Measurements from ENCODE around the gene PTPN6. TPM values are rescaled to one million over a fixed set of nuclear protein-coding genes. Genes with fewer than 3 reads are reported as not detected.
A peak's percentile ranks its signal among the peaks of the same experiment; 100 is the strongest.

PTPN6 gene
- total RNA-seq, 4 donors from 2014 or later, result 31.8 to 44.5 (median 34.4) TPM

DNA sequence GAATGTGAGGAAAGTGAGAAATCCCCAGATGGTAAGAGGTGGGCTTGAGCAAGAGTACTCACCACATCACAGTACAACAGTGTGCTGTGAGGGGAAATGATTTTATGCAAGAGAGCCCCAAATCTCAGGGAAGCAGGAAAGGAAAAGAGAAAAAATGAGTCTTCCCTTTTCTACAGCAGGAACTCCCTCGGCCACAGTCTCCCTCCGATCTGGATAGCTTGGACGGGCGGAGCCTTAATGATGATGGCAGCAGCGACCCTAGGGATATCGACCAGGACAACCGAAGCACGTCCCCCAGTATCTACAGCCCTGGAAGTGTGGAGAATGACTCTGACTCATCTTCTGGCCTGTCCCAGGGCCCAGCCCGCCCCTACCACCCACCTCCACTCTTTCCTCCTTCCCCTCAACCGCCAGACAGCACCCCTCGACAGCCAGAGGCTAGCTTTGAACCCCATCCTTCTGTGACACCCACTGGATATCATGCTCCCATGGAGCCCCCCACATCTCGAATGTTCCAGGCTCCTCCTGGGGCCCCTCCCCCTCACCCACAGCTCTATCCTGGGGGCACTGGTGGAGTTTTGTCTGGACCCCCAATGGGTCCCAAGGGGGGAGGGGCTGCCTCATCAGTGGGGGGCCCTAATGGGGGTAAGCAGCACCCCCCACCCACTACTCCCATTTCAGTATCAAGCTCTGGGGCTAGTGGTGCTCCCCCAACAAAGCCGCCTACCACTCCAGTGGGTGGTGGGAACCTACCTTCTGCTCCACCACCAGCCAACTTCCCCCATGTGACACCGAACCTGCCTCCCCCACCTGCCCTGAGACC lies 15.6 kb upstream of the PTPN6 start:
- no peak overlapping the region for H3K4me3 ChIP-seq (ENCODE audit: low read depth, poor library complexity, severe bottlenecking)
- DNase-seq (ENCODE audit: low spot score in 2 of 2), result peak in 1 of 2 donors; percentile 86
- TF ChIP-seq, protein P1, sequence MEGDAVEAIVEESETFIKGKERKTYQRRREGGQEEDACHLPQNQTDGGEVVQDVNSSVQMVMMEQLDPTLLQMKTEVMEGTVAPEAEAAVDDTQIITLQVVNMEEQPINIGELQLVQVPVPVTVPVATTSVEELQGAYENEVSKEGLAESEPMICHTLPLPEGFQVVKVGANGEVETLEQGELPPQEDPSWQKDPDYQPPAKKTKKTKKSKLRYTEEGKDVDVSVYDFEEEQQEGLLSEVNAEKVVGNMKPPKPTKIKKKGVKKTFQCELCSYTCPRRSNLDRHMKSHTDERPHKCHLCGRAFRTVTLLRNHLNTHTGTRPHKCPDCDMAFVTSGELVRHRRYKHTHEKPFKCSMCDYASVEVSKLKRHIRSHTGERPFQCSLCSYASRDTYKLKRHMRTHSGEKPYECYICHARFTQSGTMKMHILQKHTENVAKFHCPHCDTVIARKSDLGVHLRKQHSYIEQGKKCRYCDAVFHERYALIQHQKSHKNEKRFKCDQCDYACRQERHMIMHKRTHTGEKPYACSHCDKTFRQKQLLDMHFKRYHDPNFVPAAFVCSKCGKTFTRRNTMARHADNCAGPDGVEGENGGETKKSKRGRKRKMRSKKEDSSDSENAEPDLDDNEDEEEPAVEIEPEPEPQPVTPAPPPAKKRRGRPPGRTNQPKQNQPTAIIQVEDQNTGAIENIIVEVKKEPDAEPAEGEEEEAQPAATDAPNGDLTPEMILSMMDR (IDR thresholded peaks at IDR 0.05), result no peak
- TF ChIP-seq POLR2A (IDR thresholded peaks at IDR 0.05), result no peak
- intact Hi-C loops (cut with DNase I; ENCODE audit: low total_unique reads), result no loop called here
- WGBS, 2 donors, result 44 to 59% methylated on average over 14 of the region's 14 CpGs

DNA sequence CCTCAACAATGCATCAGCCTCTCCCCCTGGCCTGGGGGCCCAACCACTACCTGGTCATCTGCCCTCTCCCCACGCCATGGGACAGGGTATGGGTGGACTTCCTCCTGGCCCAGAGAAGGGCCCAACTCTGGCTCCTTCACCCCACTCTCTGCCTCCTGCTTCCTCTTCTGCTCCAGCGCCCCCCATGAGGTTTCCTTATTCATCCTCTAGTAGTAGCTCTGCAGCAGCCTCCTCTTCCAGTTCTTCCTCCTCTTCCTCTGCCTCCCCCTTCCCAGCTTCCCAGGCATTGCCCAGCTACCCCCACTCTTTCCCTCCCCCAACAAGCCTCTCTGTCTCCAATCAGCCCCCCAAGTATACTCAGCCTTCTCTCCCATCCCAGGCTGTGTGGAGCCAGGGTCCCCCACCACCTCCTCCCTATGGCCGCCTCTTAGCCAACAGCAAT lies 14.9 kb upstream of the PTPN6 start:
- intact Hi-C loops (cut with DNase I; ENCODE audit: low total_unique reads), result no loop called here
- 86 to 93% methylated on average over 3 of the region's 3 CpGs for WGBS, 2 donors
- TF ChIP-seq POLR2A (IDR thresholded peaks at IDR 0.05), result no peak
- TF ChIP-seq, protein P1 (IDR thresholded peaks at IDR 0.05), result no peak
- no peak for DNase-seq (ENCODE audit: low spot score in 2 of 2)
- no peak overlapping the region for H3K4me3 ChIP-seq (ENCODE audit: low read depth, poor library complexity, severe bottlenecking)

DNA sequence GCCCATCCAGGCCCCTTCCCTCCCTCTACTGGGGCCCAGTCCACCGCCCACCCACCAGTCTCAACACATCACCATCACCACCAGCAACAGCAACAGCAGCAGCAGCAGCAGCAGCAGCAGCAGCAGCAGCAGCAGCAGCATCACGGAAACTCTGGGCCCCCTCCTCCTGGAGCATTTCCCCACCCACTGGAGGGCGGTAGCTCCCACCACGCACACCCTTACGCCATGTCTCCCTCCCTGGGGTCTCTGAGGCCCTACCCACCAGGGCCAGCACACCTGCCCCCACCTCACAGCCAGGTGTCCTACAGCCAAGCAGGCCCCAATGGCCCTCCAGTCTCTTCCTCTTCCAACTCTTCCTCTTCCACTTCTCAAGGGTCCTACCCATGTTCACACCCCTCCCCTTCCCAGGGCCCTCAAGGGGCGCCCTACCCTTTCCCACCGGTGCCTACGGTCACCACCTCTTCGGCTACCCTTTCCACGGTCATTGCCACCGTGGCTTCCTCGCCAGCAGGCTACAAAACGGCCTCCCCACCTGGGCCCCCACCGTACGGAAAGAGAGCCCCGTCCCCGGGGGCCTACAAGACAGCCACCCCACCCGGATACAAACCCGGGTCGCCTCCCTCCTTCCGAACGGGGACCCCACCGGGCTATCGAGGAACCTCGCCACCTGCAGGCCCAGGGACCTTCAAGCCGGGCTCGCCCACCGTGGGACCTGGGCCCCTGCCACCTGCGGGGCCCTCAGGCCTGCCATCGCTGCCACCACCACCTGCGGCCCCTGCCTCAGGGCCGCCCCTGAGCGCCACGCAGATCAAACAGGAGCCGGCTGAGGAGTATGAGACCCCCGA lies 14.3 kb upstream of the PTPN6 start:
- 24 to 27% methylated on average over 36 of the region's 36 CpGs for WGBS, 2 donors
- H3K4me3 ChIP-seq (ENCODE audit: low read depth, poor library complexity, severe bottlenecking), result peak overlapping the region; percentile 45
- DNase-seq (ENCODE audit: low spot score in 2 of 2), result peak in 1 of 2 donors; percentile 92
- TF ChIP-seq, protein P1 (IDR thresholded peaks at IDR 0.05), result no peak
- no peak for TF ChIP-seq POLR2A (IDR thresholded peaks at IDR 0.05)
- intact Hi-C loops (cut with DNase I; ENCODE audit: low total_unique reads), result no loop called here

DNA sequence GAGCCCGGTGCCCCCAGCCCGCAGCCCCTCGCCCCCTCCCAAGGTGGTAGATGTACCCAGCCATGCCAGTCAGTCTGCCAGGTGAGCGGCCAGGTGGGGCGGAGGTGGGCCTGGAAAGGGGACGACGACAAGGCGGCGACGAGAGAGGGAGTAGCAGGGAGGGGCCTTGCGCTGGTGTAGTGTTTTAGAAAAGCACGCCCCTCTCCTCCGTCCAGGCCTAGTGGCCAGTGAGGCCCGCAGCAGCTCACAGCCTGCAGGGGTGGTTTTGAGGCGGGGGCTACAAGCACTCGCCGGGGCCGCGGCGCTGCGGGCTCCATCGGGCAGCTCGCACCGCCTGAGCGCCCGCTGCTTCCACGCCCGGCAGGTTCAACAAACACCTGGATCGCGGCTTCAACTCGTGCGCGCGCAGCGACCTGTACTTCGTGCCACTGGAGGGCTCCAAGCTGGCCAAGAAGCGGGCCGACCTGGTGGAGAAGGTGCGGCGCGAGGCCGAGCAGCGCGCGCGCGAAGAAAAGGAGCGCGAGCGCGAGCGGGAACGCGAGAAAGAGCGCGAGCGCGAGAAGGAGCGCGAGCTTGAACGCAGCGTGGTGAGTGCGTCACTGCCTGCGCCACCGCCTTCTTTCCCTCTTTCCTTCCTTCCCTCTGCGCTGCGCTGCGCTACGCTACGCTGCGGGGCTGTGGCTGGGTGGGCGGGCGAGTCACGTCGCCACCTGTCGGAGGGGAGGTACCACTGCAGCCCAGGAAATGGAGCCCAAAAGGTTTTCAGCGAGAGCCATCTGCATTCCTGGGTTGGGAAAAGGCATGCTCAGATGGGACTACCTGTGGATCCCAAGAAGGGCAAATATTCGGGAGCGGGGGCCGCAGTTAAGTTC lies 13.4 kb upstream of the PTPN6 start:
- 1% methylated on average over 45 to 76 of the region's 80 CpGs for WGBS, 2 donors
- TF ChIP-seq, protein P1 (IDR thresholded peaks at IDR 0.05), result peak in 1 of 3 donors; percentile 85
- TF ChIP-seq POLR2A (IDR thresholded peaks at IDR 0.05), result peak in 1 of 2 donors; percentile 46
- peak; percentile 91 to 98 for DNase-seq (ENCODE audit: low spot score in 2 of 2)
- peak overlapping the region; percentile 45 for H3K4me3 ChIP-seq (ENCODE audit: low read depth, poor library complexity, severe bottlenecking)
- intact Hi-C loops (cut with DNase I; ENCODE audit: low total_unique reads), result no loop called here

Data from lower leg skin (tissue), 4 donors.